HCT116 (cell line): Measurements from ENCODE around the gene ARID4A.

Experiments
- CEBPB ChIP-seq: IDR thresholded peaks from 2 replicates; pipeline ENCODE4 v1.6.1; 2012; ENCODE audit warnings: low read depth
- EGR1 ChIP-seq: IDR thresholded peaks from 2 replicates; pipeline ENCODE4 v1.6.1; 2012; ENCODE audit warnings: low read depth
- ELF1 ChIP-seq: IDR thresholded peaks from 2 replicates; pipeline ENCODE4 v1.6.1; 2012; ENCODE audit warnings: low read depth, borderline replicate concordance
- EZH2 ChIP-seq: fragments of 200-600 bp; sonication (generic); IDR thresholded peaks from 2 replicates; pipeline ENCODE4 v1.6.1; 2017; ENCODE audit warnings: antibody characterized with exemption, mixed run types
- FOSL1 ChIP-seq: IDR thresholded peaks from 2 replicates; pipeline ENCODE4 v1.6.1; 2012; ENCODE audit warnings: low read depth
- JUND ChIP-seq: IDR thresholded peaks from 2 replicates; pipeline ENCODE4 v1.6.1; 2012
- POLR2A ChIP-seq: IDR thresholded peaks from 2 replicates; pipeline ENCODE4 v1.7.0; 2011; ENCODE audit warnings: borderline replicate concordance; ENCODE audit not compliant: insufficient read depth, insufficient read length; ENCODE audit errors: extremely low read depth
- POLR2AphosphoS5 ChIP-seq: IDR thresholded peaks from 2 replicates; pipeline ENCODE4 v1.6.1; 2011; ENCODE audit warnings: mild to moderate bottlenecking, low read depth, low read length, moderate library complexity
- YY1 ChIP-seq: IDR thresholded peaks from 2 replicates; pipeline ENCODE4 v1.6.1; 2011; ENCODE audit warnings: low read length, low read depth, moderate library complexity, mild to moderate bottlenecking; ENCODE audit not compliant: insufficient replicate concordance; ENCODE audit errors: extremely low read depth
- TF ChIP-seq, protein P1 (sequence below), 3 experiments: fragments of 200-600 bp in 1 of 3; sonication (generic) in 1 of 3; IDR thresholded peaks in 2 of 3; conservative IDR thresholded peaks in 1 of 3; 2 replicates each; pipeline ENCODE4 v1.5.1; 2012 to 2017; ENCODE audit warnings: low read depth in 2 of 3, low read length in 2 of 3, antibody characterized with exemption in 1 of 3, borderline replicate concordance in 1 of 3, control low read depth in 1 of 3, mild to moderate bottlenecking in 1 of 3, mixed read lengths in 1 of 3, mixed run types in 1 of 3, moderate library complexity in 1 of 3; ENCODE audit not compliant: insufficient read depth in 1 of 3
- TF ChIP-seq, protein P2 (sequence below): IDR thresholded peaks from 2 replicates; pipeline ENCODE4 v1.6.1; 2012
- TF ChIP-seq, protein P3 (sequence below): IDR thresholded peaks from 2 replicates; pipeline ENCODE4 v1.6.1; 2012; ENCODE audit warnings: low read depth

GRCh38 chr14:58364316-58364715 lies 66.0 kb downstream of the ARID4A start:
- TF ChIP-seq, protein P1, sequence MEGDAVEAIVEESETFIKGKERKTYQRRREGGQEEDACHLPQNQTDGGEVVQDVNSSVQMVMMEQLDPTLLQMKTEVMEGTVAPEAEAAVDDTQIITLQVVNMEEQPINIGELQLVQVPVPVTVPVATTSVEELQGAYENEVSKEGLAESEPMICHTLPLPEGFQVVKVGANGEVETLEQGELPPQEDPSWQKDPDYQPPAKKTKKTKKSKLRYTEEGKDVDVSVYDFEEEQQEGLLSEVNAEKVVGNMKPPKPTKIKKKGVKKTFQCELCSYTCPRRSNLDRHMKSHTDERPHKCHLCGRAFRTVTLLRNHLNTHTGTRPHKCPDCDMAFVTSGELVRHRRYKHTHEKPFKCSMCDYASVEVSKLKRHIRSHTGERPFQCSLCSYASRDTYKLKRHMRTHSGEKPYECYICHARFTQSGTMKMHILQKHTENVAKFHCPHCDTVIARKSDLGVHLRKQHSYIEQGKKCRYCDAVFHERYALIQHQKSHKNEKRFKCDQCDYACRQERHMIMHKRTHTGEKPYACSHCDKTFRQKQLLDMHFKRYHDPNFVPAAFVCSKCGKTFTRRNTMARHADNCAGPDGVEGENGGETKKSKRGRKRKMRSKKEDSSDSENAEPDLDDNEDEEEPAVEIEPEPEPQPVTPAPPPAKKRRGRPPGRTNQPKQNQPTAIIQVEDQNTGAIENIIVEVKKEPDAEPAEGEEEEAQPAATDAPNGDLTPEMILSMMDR (IDR thresholded peaks at IDR 0.05 in 2 of 3, conservative IDR thresholded peaks at IDR 0.05 in 1 of 3; ENCODE audit: borderline replicate concordance in 1 of 3, insufficient read depth in 1 of 3, low read depth in 2 of 3, low read length in 2 of 3): no peak
- no peak for TF ChIP-seq JUND
- TF ChIP-seq YY1: no peak
- TF ChIP-seq, protein P2, sequence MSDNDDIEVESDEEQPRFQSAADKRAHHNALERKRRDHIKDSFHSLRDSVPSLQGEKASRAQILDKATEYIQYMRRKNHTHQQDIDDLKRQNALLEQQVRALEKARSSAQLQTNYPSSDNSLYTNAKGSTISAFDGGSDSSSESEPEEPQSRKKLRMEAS: no peak
- no peak for TF ChIP-seq POLR2A
- TF ChIP-seq POLR2AphosphoS5: no peak
- no peak for TF ChIP-seq EGR1
- no peak for TF ChIP-seq ELF1
- TF ChIP-seq EZH2: no peak
- TF ChIP-seq, protein P3, sequence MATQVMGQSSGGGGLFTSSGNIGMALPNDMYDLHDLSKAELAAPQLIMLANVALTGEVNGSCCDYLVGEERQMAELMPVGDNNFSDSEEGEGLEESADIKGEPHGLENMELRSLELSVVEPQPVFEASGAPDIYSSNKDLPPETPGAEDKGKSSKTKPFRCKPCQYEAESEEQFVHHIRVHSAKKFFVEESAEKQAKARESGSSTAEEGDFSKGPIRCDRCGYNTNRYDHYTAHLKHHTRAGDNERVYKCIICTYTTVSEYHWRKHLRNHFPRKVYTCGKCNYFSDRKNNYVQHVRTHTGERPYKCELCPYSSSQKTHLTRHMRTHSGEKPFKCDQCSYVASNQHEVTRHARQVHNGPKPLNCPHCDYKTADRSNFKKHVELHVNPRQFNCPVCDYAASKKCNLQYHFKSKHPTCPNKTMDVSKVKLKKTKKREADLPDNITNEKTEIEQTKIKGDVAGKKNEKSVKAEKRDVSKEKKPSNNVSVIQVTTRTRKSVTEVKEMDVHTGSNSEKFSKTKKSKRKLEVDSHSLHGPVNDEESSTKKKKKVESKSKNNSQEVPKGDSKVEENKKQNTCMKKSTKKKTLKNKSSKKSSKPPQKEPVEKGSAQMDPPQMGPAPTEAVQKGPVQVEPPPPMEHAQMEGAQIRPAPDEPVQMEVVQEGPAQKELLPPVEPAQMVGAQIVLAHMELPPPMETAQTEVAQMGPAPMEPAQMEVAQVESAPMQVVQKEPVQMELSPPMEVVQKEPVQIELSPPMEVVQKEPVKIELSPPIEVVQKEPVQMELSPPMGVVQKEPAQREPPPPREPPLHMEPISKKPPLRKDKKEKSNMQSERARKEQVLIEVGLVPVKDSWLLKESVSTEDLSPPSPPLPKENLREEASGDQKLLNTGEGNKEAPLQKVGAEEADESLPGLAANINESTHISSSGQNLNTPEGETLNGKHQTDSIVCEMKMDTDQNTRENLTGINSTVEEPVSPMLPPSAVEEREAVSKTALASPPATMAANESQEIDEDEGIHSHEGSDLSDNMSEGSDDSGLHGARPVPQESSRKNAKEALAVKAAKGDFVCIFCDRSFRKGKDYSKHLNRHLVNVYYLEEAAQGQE: no peak
- TF ChIP-seq FOSL1: no peak
- no peak for TF ChIP-seq CEBPB
